GM18520 (cell line): ENCODE measurements around the gene RNU4-1.
A peak's percentile ranks its signal among the peaks of the same experiment; 100 is the strongest.
"Not testable (repeated sequence)": the region's sequence is repeated elsewhere in the genome, so short reads cannot be mapped to it uniquely, and the experiment has no call there.

Experiments
- ATAC-seq: cut with Tn5 transposase; IDR thresholded peaks from one replicate; pipeline ENCODE4 v1.9.1; 2021; ENCODE audit not compliant: unreplicated experiment

Gene RNU4-1

GRCh38 chr12:120259418-120260202 is 33.4 kb downstream of the RNU4-1 start:
- ATAC-seq = no peak

- no peak for ATAC-seq
Observed at GRCh38 chr12:120258323-120258896, 34.6 kb downstream of the RNU4-1 start.

GRCh38 chr12:120257041-120257821 is 35.8 kb downstream of the RNU4-1 start:
- no peak for ATAC-seq

- no peak for ATAC-seq
Observed at GRCh38 chr12:120254809-120255208, 38.2 kb downstream of the RNU4-1 start.

GRCh38 chr12:120253313-120253712 is 39.7 kb downstream of the RNU4-1 start:
- ATAC-seq = not testable (repeated sequence)

GRCh38 chr12:120252071-120252906 is 40.7 kb downstream of the RNU4-1 start:
- ATAC-seq = peak; percentile 54

- ATAC-seq = not testable (repeated sequence)
Observed at GRCh38 chr12:120251364-120252070, 41.5 kb downstream of the RNU4-1 start.

- ATAC-seq = no peak
Observed at GRCh38 chr12:120249875-120250795, 42.9 kb downstream of the RNU4-1 start.

- no peak for ATAC-seq
Observed at GRCh38 chr12:120249266-120249874, 43.7 kb downstream of the RNU4-1 start.

GRCh38 chr12:120247621-120248030 is 45.4 kb downstream of the RNU4-1 start:
- no peak for ATAC-seq

- ATAC-seq = no peak
Observed at GRCh38 chr12:120247183-120247582, 45.9 kb downstream of the RNU4-1 start.

- not testable (repeated sequence) for ATAC-seq
Observed at GRCh38 chr12:120246705-120247104, 46.3 kb downstream of the RNU4-1 start.
